Adrenal gland (tissue), 5 donors: ENCODE data around the gene NXPE4.

Experiments used
- CTCF ChIP-seq, 6 experiments: fragments of 450-650 bp in 4 of 6; fragments of 200-600 bp in 2 of 6; sonication (generic) in 1 of 6; IDR thresholded peaks; 1 replicate in 5 of 6; 2 replicates in 1 of 6; pipeline versions ENCODE4 v1.5.1 to v1.8.0; 2016 to 2021; ENCODE audit warnings: antibody characterized with exemption in 6 of 6, mild to moderate bottlenecking in 2 of 6, moderate library complexity in 1 of 6
- POLR2A ChIP-seq, 2 donors: fragments of 450-650 bp; IDR thresholded peaks; one replicate each; pipeline ENCODE4 v1.6.1; 2017; ENCODE audit warnings: antibody characterized with exemption in 2 of 2, mild to moderate bottlenecking in 2 of 2, moderate library complexity in 1 of 2
- donor health status: DM: no; HTN: no; CAD: no.

DNA sequence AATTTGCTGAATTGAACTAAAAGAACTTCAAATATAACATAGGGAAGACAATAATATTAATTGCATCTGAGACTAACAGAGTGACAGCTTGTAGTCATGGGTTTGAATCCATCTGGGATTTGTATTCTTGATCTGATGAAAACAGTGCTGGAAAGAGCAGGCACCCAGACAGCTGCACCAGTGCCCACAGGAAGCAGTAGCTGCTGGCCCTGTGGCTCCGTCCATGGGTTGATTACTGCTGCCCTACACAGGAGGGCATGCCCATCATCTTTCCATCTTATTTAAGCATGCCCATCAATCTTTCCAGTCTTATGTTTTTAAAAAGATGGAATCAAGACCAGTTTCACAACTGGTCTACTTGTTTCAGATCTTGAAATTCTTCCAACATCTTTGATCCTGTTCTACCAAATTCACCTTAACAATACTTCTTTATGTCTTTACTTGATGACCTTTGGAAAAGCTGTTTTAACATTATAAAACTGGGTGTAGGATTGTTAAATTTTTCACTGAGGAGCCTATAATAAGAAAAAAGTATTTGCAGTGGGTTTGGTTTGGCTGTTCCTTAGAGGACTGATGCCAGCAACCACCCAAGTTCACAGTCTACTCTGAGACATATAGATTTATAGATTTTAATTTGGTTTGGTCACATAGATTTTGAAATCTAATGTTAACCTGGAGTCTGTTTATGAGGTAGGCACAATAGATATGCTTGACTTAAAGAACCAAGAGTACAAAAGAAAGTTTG, 761 bp upstream of the NXPE4 start:
- TF ChIP-seq CTCF (IDR thresholded peaks at IDR 0.05) (no peak), POLR2A (IDR thresholded peaks at IDR 0.05) (no peak)
